ENCODE data around the gene PODXL2.

Gene PODXL2

GRCh38 chr3:127640042-127640355 is 11.0 kb downstream of the PODXL2 start:
- H3K36me3 ChIP-seq: no peaks in the 10 kb centered on the region
- TF ChIP-seq CTCF (IDR thresholded peaks at IDR 0.05): no peak
- H3K27ac ChIP-seq: no peak overlapping the region
- no peaks in the 10 kb centered on the region for H3K27me3 ChIP-seq
- H3K9me3 ChIP-seq: no peaks in the 10 kb centered on the region
- no peak for DNase-seq
- H3K4me1 ChIP-seq: no peaks in the 10 kb centered on the region
- intact Hi-C loops (cut with DNase I; ENCODE audit: low total_unique reads): no loop called here
- no peak overlapping the region for H3K4me3 ChIP-seq

- no peak for TF ChIP-seq CTCF (IDR thresholded peaks at IDR 0.05)
- Histone ChIP-seq H3K36me3 (no peaks in the 10 kb centered on the region), H3K4me1 (no peaks in the 10 kb centered on the region), H3K27me3 (no peaks in the 10 kb centered on the region), H3K4me3 (no peak overlapping the region), H3K9me3 (no peaks in the 10 kb centered on the region), H3K27ac (no peak overlapping the region)
- intact Hi-C loops (cut with DNase I; ENCODE audit: low total_unique reads): no loop called here
- no peak for DNase-seq
These were observed 15.8 kb downstream of the PODXL2 start for GRCh38 chr3:127644641-127645370.

- DNase-seq: no peak
- no peak for TF ChIP-seq CTCF (IDR thresholded peaks at IDR 0.05)
These were observed 16.5 kb downstream of the PODXL2 start for GRCh38 chr3:127645371-127646015.

GRCh38 chr3:127646501-127647046 is 17.6 kb downstream of the PODXL2 start:
- no peaks in the 10 kb centered on the region for H3K4me1 ChIP-seq
- intact Hi-C loops (cut with DNase I; ENCODE audit: low total_unique reads): no loop called here
- H3K27ac ChIP-seq: no peak overlapping the region
- no peaks in the 10 kb centered on the region for H3K9me3 ChIP-seq
- H3K36me3 ChIP-seq: no peaks in the 10 kb centered on the region
- H3K4me3 ChIP-seq: no peak overlapping the region
- no peaks in the 10 kb centered on the region for H3K27me3 ChIP-seq
- TF ChIP-seq CTCF (IDR thresholded peaks at IDR 0.05): no peak
- DNase-seq: no peak

More at GRCh38 chr3:127645371-127646015, 16.5 kb downstream of the PODXL2 start:
- Histone ChIP-seq H3K4me1 (no peaks in the 10 kb centered on the region), H3K9me3 (no peaks in the 10 kb centered on the region), H3K27me3 (no peaks in the 10 kb centered on the region), H3K4me3 (no peak overlapping the region), H3K27ac (no peak overlapping the region), H3K36me3 (no peaks in the 10 kb centered on the region)
- intact Hi-C loops (cut with DNase I; ENCODE audit: low total_unique reads): no loop called here

- no peak for TF ChIP-seq CTCF (IDR thresholded peaks at IDR 0.05)
- intact Hi-C loops (cut with DNase I; ENCODE audit: low total_unique reads): no loop called here
- no peaks in the 10 kb centered on the region for H3K27me3 ChIP-seq
- H3K4me1 ChIP-seq: peaks cover 0 to 1% (median 0%) of the 10 kb centered on the region in 4 donors
- H3K27ac ChIP-seq: no peak overlapping the region
- no peaks in the 10 kb centered on the region for H3K36me3 ChIP-seq
- H3K4me3 ChIP-seq: no peak overlapping the region
- H3K9me3 ChIP-seq: no peaks in the 10 kb centered on the region
- DNase-seq: no peak
These were observed 18.3 kb downstream of the PODXL2 start for GRCh38 chr3:127647166-127647844.
